Mammary epithelial cell (primary cell): ENCODE measurements around the gene TP53BP1.

Experiments
- CTCF ChIP-seq, 2 donors: IDR thresholded peaks in 1 of 2; conservative IDR thresholded peaks in 1 of 2; 2 replicates each; pipeline ENCODE4 v1.5.1; 2011 to 2012; ENCODE audit warnings: inconsistent platforms in 2 of 2, low read length in 2 of 2, mild to moderate bottlenecking in 2 of 2, control low read depth in 1 of 2, low read depth in 1 of 2; ENCODE audit not compliant: insufficient read depth in 1 of 2; ENCODE audit errors: extremely low read depth in 1 of 2
- EZH2 ChIP-seq: IDR thresholded peaks from 2 replicates; pipeline ENCODE4 v1.6.1; 2012; ENCODE audit warnings: low read length, inconsistent platforms, borderline replicate concordance

- TF ChIP-seq CTCF (conservative IDR thresholded peaks at IDR 0.05 in 1 of 2, IDR thresholded peaks at IDR 0.05 in 1 of 2; ENCODE audit: extremely low read depth in 1 of 2, insufficient read depth in 1 of 2, low read depth in 1 of 2, low read length in 2 of 2) (no peak), EZH2 (no peak)
Observed at GRCh38 chr15:43508421-43508820, 15.5 kb upstream of the TP53BP1 start.
